Activated T-helper 1 cell treated with anti-CD3 and anti-CD28 coated beads, Interleukin-12 subunit alpha, Interleukin-12 subunit beta, Interleukin-2, Interleukin-4 antibody, amounts not matched to agents 30 ng/mL and 10 ng/mL and 1 ng/mL, durations not matched to agents 14 hours and 24 hours and 36 hours (primary cell): ENCODE data around the gene CERS4. TPM values are rescaled to one million over a fixed set of nuclear protein-coding genes. Genes with fewer than 3 reads are reported as not detected.
"Not testable (repeated sequence)": the region's sequence is repeated elsewhere in the genome, so short reads cannot be mapped to it uniquely, and the experiment has no call there.

ENCODE experiments used
- DNase-seq: peaks from one replicate; pipeline ENCODE4 v3.0.0; 2021; ENCODE audit warnings: low spot score
- H3K27ac Mint-ChIP-seq: one replicate; pipeline ENCODE4 v1.8.0; 2021; ENCODE audit warnings: mild to moderate bottlenecking, mixed read lengths
- H3K27me3 Mint-ChIP-seq: one replicate; pipeline ENCODE4 v1.8.0; 2022; ENCODE audit warnings: mild to moderate bottlenecking, moderate library complexity, mixed read lengths; ENCODE audit not compliant: insufficient read depth
- H3K36me3 Mint-ChIP-seq: one replicate; pipeline ENCODE4 v1.8.0; 2021; ENCODE audit warnings: low read depth, mixed read lengths
- H3K4me1 Mint-ChIP-seq: one replicate; pipeline ENCODE4 v1.8.0; 2021; ENCODE audit warnings: low read depth, mixed read lengths
- H3K4me3 Mint-ChIP-seq: one replicate; pipeline ENCODE4 v1.8.0; 2021; ENCODE audit warnings: mild to moderate bottlenecking, moderate library complexity, mixed read lengths
- H3K9me3 Mint-ChIP-seq: one replicate; pipeline ENCODE4 v1.8.0; 2021; ENCODE audit warnings: mixed read lengths
- intact Hi-C: fragments of 100-400 bp; cut with micrococcal nuclease; formaldehyde crosslinking; loops from one replicate; pipeline ENCODE4 v1.15.1; 2024
- total RNA-seq: library from RNA; stranded (reverse); gene quantifications from 2 replicates; pipeline ENCODE4 v1.2.3, GENCODE V29; 2022

The CERS4 gene
- total RNA-seq, 1 donor from 2014 or later, result 29.7 TPM

DNA sequence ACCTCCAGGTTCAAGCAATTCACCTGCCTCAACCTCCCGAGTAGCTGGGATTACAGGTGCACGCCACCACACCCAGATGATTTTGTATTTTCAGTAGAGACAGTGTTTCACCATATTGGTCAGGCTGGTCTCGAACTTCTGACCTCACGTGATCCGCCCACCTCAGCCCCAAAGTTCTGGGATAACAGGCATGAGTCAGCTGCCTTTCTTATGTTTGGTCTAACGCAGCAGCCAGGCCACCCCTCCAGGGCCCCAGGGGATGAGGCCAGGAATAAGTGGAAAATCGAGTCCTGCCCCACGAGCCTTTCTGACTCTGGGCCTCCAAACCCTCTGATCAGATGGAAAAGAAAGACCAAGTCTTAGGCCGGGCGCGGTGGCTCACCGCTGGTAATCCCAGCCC lies 44.5 kb downstream of the CERS4 start:
- no peak overlapping the region for H3K27ac Mint-ChIP-seq
- H3K36me3 Mint-ChIP-seq, result peaks cover 7% of the 10 kb centered on the region
- DNase-seq, result no peak
- no peaks in the 10 kb centered on the region for H3K4me1 Mint-ChIP-seq
- H3K27me3 Mint-ChIP-seq, result no peaks in the 10 kb centered on the region
- H3K4me3 Mint-ChIP-seq, result no peak overlapping the region
- intact Hi-C loops, result loop anchor here (1.0 to 2.0 kb wide), 4 partner anchors 45 to 309 kb away; partner anchors contain the start of gene CERS4
- no peaks in the 10 kb centered on the region for H3K9me3 Mint-ChIP-seq

GRCh38 chr19:8254286-8255001 lies 45.3 kb downstream of the CERS4 start:
- Mint-ChIP-seq H3K27me3 (no peaks in the 10 kb centered on the region), H3K27ac (no peak overlapping the region), H3K36me3 (peaks cover 6% of the 10 kb centered on the region), H3K4me1 (peaks cover 4% of the 10 kb centered on the region), H3K9me3 (no peaks in the 10 kb centered on the region), H3K4me3 (no peak overlapping the region)
- no peak for DNase-seq
- intact Hi-C loops, result no loop called here

- Mint-ChIP-seq H3K27ac (no peak overlapping the region), H3K4me1 (peaks cover 7% of the 10 kb centered on the region), H3K27me3 (no peaks in the 10 kb centered on the region), H3K36me3 (peaks cover 10% of the 10 kb centered on the region), H3K4me3 (no peak overlapping the region), H3K9me3 (no peaks in the 10 kb centered on the region)
- DNase-seq, result no peak
- intact Hi-C loops, result no loop called here
Observed at GRCh38 chr19:8255426-8256125, 46.4 kb downstream of the CERS4 start.

DNA sequence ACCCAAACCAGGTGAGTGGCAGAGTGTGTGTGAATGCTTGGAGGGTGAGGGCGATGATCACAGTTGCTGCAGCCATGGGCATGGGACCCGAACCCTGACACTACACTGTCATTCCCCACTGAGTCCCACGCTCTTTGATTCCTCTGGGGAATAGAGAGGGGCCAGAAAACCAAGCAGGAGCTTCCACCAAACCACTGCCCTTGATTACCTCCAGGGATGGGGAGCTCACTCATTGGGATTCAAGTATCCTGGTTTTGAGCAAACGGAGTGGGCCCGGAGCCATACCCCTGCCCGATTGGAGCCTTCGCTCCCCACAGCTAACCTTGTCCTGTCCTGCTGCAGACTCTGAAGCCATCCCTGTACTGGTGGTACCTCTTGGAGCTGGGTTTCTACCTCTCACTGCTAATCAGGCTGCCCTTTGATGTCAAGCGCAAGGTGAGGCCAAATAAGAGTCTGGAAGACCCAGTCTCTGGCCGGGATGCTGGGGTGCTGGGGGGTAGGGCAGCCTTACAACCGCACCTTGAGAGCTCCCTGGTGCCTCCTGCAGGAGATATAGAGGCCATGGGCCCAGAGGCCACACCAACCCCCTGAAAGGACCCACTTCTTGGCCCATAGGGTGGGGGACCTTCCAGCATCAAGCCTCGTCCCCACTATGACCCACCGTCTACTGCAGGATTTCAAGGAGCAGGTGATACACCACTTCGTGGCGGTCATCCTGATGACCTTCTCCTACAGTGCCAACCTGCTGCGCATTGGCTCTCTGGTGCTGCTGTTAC lies 47.3 kb downstream of the CERS4 start:
- intact Hi-C loops, result no loop called here
- Mint-ChIP-seq H3K27ac (no peak overlapping the region), H3K9me3 (no peaks in the 10 kb centered on the region), H3K4me3 (no peak overlapping the region), H3K36me3 (peaks cover 10% of the 10 kb centered on the region), H3K27me3 (no peaks in the 10 kb centered on the region), H3K4me1 (peaks cover 7% of the 10 kb centered on the region)
- DNase-seq, result no peak

DNA sequence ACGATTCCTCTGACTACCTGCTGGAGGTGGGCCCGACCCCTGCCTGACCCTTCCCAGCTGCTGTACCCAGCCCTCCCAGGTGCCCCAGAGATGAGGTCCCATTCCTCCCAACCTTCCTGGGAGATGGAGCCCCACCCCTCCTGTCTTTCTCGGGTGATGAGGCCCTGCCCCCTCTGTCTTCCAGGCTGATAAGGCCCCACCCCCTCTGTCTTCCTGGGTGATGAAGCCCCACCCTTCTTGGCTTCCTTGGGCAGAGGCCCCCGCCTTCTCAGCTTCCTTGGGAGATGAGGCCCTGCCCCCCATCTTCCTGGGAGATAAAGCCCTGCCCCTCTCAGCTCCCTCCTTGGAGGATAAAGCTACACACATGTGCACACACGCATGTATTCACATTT lies 47.9 kb downstream of the CERS4 start:
- peaks cover 10% of the 10 kb centered on the region for H3K36me3 Mint-ChIP-seq
- H3K27ac Mint-ChIP-seq, result no peak overlapping the region
- intact Hi-C loops, result no loop called here

GRCh38 chr19:8259142-8259921 lies 50.2 kb downstream of the CERS4 start:
- intact Hi-C loops, result no loop called here
- Mint-ChIP-seq H3K9me3 (no peaks in the 10 kb centered on the region), H3K4me3 (no peak overlapping the region), H3K36me3 (peaks cover 8% of the 10 kb centered on the region), H3K27me3 (no peaks in the 10 kb centered on the region), H3K4me1 (peaks cover 7% of the 10 kb centered on the region), H3K27ac (no peak overlapping the region)
- DNase-seq, result no peak

More for the DNA sequence above, 47.9 kb downstream of the CERS4 start:
- no peak overlapping the region for H3K4me3 Mint-ChIP-seq
- peaks cover 7% of the 10 kb centered on the region for H3K4me1 Mint-ChIP-seq
- H3K9me3 Mint-ChIP-seq, result no peaks in the 10 kb centered on the region
- DNase-seq, result no peak
- H3K27me3 Mint-ChIP-seq, result no peaks in the 10 kb centered on the region

DNA sequence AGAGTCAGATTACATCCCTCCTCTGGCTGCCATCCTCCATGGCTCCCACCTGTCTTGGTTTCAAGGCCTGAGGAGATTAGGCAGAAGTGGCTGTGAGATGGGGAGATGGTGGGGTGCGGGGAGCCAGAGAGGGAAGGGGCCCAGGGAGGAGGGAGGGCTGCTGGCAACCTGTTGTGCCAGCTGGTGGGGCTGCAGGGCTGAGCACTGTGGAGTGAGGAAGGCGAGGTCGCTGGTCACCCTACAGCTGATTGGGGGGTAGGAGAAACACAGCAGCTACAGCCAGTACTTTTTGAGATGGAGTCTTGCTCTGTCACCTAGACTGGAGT lies 50.7 kb downstream of the CERS4 start:
- DNase-seq, result no peak
- Mint-ChIP-seq H3K27ac (no peak overlapping the region), H3K4me3 (no peak overlapping the region), H3K9me3 (no peaks in the 10 kb centered on the region), H3K36me3 (peaks cover 8% of the 10 kb centered on the region), H3K27me3 (no peaks in the 10 kb centered on the region), H3K4me1 (peaks cover 7% of the 10 kb centered on the region)
- intact Hi-C loops, result loop anchor here (10.0 kb wide), 1 partner anchor 225 kb away; no protein-coding TSS in a partner anchor

- no peak overlapping the region for H3K27ac Mint-ChIP-seq
- no peak for DNase-seq
- peaks cover 19% of the 10 kb centered on the region for H3K4me1 Mint-ChIP-seq
- no peaks in the 10 kb centered on the region for H3K9me3 Mint-ChIP-seq
- no peak overlapping the region for H3K4me3 Mint-ChIP-seq
- H3K36me3 Mint-ChIP-seq, result peaks cover 5% of the 10 kb centered on the region
- H3K27me3 Mint-ChIP-seq, result no peaks in the 10 kb centered on the region
- intact Hi-C loops, result loop anchor here (10.0 kb wide), 1 partner anchor 223 kb away; no protein-coding TSS in a partner anchor
Observed at GRCh38 chr19:8261347-8261746, 52.2 kb downstream of the CERS4 start.

- intact Hi-C loops, result loop anchor here (10.0 kb wide), 1 partner anchor 223 kb away; no protein-coding TSS in a partner anchor
- no peak overlapping the region for H3K4me3 Mint-ChIP-seq
- DNase-seq, result no peak
- H3K9me3 Mint-ChIP-seq, result no peaks in the 10 kb centered on the region
- H3K36me3 Mint-ChIP-seq, result peaks cover 5% of the 10 kb centered on the region
- no peak overlapping the region for H3K27ac Mint-ChIP-seq
- peaks cover 19% of the 10 kb centered on the region for H3K4me1 Mint-ChIP-seq
- no peaks in the 10 kb centered on the region for H3K27me3 Mint-ChIP-seq
Observed at GRCh38 chr19:8261881-8262280, 52.7 kb downstream of the CERS4 start.

GRCh38 chr19:8262431-8262830 lies 53.3 kb downstream of the CERS4 start:
- no peak overlapping the region for H3K27ac Mint-ChIP-seq
- peaks cover 5% of the 10 kb centered on the region for H3K36me3 Mint-ChIP-seq
- DNase-seq, result no peak
- peaks cover 19% of the 10 kb centered on the region for H3K4me1 Mint-ChIP-seq
- H3K9me3 Mint-ChIP-seq, result no peaks in the 10 kb centered on the region
- intact Hi-C loops, result loop anchor here (10.0 kb wide), 1 partner anchor 222 kb away; no protein-coding TSS in a partner anchor
- H3K27me3 Mint-ChIP-seq, result no peaks in the 10 kb centered on the region
- no peak overlapping the region for H3K4me3 Mint-ChIP-seq

- H3K4me3 Mint-ChIP-seq, H3K27ac Mint-ChIP-seq, H3K27me3 Mint-ChIP-seq, DNase-seq, H3K9me3 Mint-ChIP-seq, H3K36me3 Mint-ChIP-seq: not testable (repeated sequence)
- H3K4me1 Mint-ChIP-seq, result peaks cover 26% of the 10 kb centered on the region
- intact Hi-C loops, result loop anchor here (10.0 kb wide), 1 partner anchor 221 kb away; no protein-coding TSS in a partner anchor
Observed at GRCh38 chr19:8264248-8264647, 55.1 kb downstream of the CERS4 start.

DNA sequence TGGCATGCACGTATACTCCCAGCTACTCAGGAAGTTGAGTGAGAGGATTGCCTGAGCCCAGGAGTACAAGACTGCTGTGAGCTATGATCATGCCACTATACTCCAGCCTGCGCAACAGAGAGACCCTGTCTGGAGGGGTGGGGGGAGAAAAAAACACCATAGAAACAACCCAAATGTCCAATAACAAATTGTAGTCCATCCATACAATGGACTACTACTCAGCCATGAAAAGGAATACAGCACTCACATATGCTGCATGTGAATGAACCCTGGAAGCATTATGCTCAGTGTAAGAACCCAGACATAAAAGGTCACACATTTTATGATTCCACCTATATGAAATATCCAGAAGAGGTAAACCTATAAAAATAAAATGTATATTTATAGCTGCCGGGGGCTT lies 56.7 kb downstream of the CERS4 start:
- Mint-ChIP-seq H3K27ac (no peak overlapping the region), H3K4me1 (peaks cover 26% of the 10 kb centered on the region), H3K36me3 (no peaks in the 10 kb centered on the region), H3K9me3 (no peaks in the 10 kb centered on the region), H3K27me3 (no peaks in the 10 kb centered on the region), H3K4me3 (no peak overlapping the region)
- DNase-seq, result no peak
- intact Hi-C loops, result loop anchor here (10.0 kb wide), 1 partner anchor 219 kb away; no protein-coding TSS in a partner anchor
